Heart left ventricle (tissue), 16 donors: ENCODE measurements around the gene SH3RF2. TPM values are rescaled to one million over a fixed set of nuclear protein-coding genes. Genes with fewer than 3 reads are reported as not detected.
A peak's percentile ranks its signal among the peaks of the same experiment; 100 is the strongest.

Source experiments
- ATAC-seq, 4 donors: fragments of 200-7000 bp; cut with Tn5 transposase; one replicate each; pipeline ENCODE4 v1.9.1; 2020 to 2022; ENCODE audit warnings: moderate library complexity in 4 of 4, mild to moderate bottlenecking in 3 of 4, moderate number of reproducible peaks in 1 of 4
- DNase-seq, 5 donors: peaks; one replicate each; pipeline ENCODE4 v3.0.0-alpha.2; 2020
- H3K27ac ChIP-seq, 12 donors: fragments of 200-600 bp; sonication (generic) in 4 of 12; one replicate each; pipeline versions ENCODE4 v1.5.0 to v1.8.0; 2016 to 2022; ENCODE audit warnings: mild to moderate bottlenecking in 2 of 12
- H3K27me3 ChIP-seq, 9 donors: fragments of 200-600 bp; sonication (generic) in 2 of 9; one replicate each; pipeline versions ENCODE4 v1.5.1 to v1.8.0; 2016 to 2022; ENCODE audit warnings: mild to moderate bottlenecking in 3 of 9
- H3K36me3 ChIP-seq, 9 donors: fragments of 200-600 bp; sonication (generic) in 2 of 9; one replicate each; pipeline versions ENCODE4 v1.5.0 to v1.8.0; 2018 to 2022; ENCODE audit warnings: mild to moderate bottlenecking in 2 of 9
- H3K4me1 ChIP-seq, 12 donors: fragments of 200-600 bp; sonication (generic) in 4 of 12; one replicate each; pipeline versions ENCODE4 v1.5.0 to v1.8.0; 2016 to 2022; ENCODE audit warnings: mild to moderate bottlenecking in 3 of 12
- H3K4me3 ChIP-seq, 12 donors: fragments of 200-600 bp; sonication (generic) in 4 of 12; one replicate each; pipeline versions ENCODE4 v1.5.0 to v1.8.0; 2017 to 2022; ENCODE audit warnings: mild to moderate bottlenecking in 9 of 12, moderate library complexity in 4 of 12
- H3K9me3 ChIP-seq, 12 donors: fragments of 200-600 bp; sonication (generic) in 4 of 12; one replicate each; pipeline versions ENCODE4 v1.5.0 to v1.8.0; 2016 to 2022; ENCODE audit warnings: mild to moderate bottlenecking in 1 of 12
- POLR2A ChIP-seq, 2 donors: fragments of 450-650 bp; IDR thresholded peaks; one replicate each; pipeline ENCODE4 v1.6.1; 2017; ENCODE audit warnings: antibody characterized with exemption in 2 of 2, mild to moderate bottlenecking in 2 of 2, moderate library complexity in 2 of 2
- WGBS, 4 donors: extraction: QIAGEN DNeasy Blood & Tissue Kit in 2 of 4; methylation state at CpG; one replicate each; pipeline versions ENCODE4 v1.1.5 to v1.1.7; 2013 to 2018; 5-methylcytosine and 5-hydroxymethylcytosine counted together
- intact Hi-C, 10 donors: fragments of 100-400 bp; cut with DNase I; formaldehyde crosslinking; loops; one replicate each; pipeline versions ENCODE4 v1.11.1 to v1.14.2; 2022
- polyA plus RNA-seq, 2 donors: library from polyadenylated mRNA; stranded (reverse); fragments of 200-250 nt; gene quantifications; one replicate each; pipeline ENCODE4 v1.2.3, GENCODE V29; 2013
- total RNA-seq, 9 donors: library from RNA; depleted of rRNA in 2 of 9; stranded (reverse); fragments of >200 nt in 2 of 9; fragmentation: NEBNext Ultra II Directional in 3 of 9; extraction: Animal tissue kit (Norgen Biotek cat#: 25700) in 3 of 9; gene quantifications; one replicate each; pipeline versions ENCODE4 v1.1.0 to v1.2.4, GENCODE V29; 2016 to 2023
- TF ChIP-seq, protein P1 (sequence below), 12 donors: fragments of 200-600 bp; sonication (generic) in 4 of 12; IDR thresholded peaks; one replicate each; pipeline versions ENCODE4 v1.5.0 to v1.8.0; 2018 to 2022; ENCODE audit warnings: antibody characterized with exemption in 12 of 12, mild to moderate bottlenecking in 5 of 12
- donor health status: ischemic (EF 13 %, LVEDD 7.1; RV severe dilation, severe dysfunction).
- donor health status: healthy with polysubstance abuse.
- donor health status: DM: no; HTN: yes; CAD: no.
- donor health status: DM: no; HTN: no; CAD: no.
- donor health status: ischemic (EF 25% LVEDD 6.9; RV normal size, moderate dysfunction).
- donor health status: ischemic (EF 25% LVEDD 5.7; RV mildly dilated, moderate dysfunction).
- donor health status: healthy.
- donor health status: DM: yes; HTN: yes; CAD: no.
- donor health status: ischemic (EF 35%, LVEDD 5.7; RV mildly dilated, moderate dysfunction).
- donor health status: nonischemic (EF 11% LVEDD 7.7; RV severe dilation, severe dysfunction).
- donor health status: DM: yes; HTN: yes; CAD: no.
- donor health status: PGD.
- donor health status: ischemic (EF 29% LVEDD 5.4; RV normal size, mild dysfunction).
- donor health status: nonischemic (EF 23%, LVEDD 6.1; RV moderate dilation, normal function).

SH3RF2 gene
- total and polyA plus RNA-seq, 11 donors: 31.3 to 750 (median 180) TPM

DNA sequence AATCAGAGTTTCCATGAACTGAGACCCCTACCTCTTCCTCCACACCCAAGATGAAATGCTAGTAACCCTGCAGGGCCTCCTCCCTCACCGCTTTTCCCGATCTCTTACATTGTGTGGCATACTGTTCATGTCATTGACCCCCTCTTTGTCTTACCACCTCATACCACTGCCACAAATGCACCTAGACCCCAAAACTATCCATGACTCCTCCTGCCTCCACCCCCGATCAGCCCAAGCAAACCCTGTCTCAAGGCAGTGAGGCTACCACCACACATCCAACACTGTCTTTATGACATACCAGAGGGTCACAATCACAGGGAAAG, 113.3 kb downstream of the SH3RF2 start:
- TF ChIP-seq POLR2A (IDR thresholded peaks at IDR 0.05): no peak
- TF ChIP-seq, protein P1, sequence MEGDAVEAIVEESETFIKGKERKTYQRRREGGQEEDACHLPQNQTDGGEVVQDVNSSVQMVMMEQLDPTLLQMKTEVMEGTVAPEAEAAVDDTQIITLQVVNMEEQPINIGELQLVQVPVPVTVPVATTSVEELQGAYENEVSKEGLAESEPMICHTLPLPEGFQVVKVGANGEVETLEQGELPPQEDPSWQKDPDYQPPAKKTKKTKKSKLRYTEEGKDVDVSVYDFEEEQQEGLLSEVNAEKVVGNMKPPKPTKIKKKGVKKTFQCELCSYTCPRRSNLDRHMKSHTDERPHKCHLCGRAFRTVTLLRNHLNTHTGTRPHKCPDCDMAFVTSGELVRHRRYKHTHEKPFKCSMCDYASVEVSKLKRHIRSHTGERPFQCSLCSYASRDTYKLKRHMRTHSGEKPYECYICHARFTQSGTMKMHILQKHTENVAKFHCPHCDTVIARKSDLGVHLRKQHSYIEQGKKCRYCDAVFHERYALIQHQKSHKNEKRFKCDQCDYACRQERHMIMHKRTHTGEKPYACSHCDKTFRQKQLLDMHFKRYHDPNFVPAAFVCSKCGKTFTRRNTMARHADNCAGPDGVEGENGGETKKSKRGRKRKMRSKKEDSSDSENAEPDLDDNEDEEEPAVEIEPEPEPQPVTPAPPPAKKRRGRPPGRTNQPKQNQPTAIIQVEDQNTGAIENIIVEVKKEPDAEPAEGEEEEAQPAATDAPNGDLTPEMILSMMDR (IDR thresholded peaks at IDR 0.05): peak in 1 of 12 donors; percentile 2
- no peak for DNase-seq
- H3K4me3 ChIP-seq: no peak overlapping the region
- WGBS, 4 donors: 49 to 67% (median 59%) methylated on average over 3 of the region's 3 CpGs
- intact Hi-C loops: loop anchor here (5.0 to 10.0 kb wide), 13 partner anchors 75 to 1847 kb away; partner anchors contain the start of genes PRELID2 (in 4 of the 10) and SH3RF2 (in 4 of the 10)
- no peaks in the 10 kb centered on the region for H3K27me3 ChIP-seq
- no peaks in the 10 kb centered on the region for H3K9me3 ChIP-seq
- H3K36me3 ChIP-seq: no peaks in the 10 kb centered on the region
- ATAC-seq: no peak
- H3K4me1 ChIP-seq: peaks cover 0 to 7% (median 0%) of the 10 kb centered on the region in 12 donors
- H3K27ac ChIP-seq: no peak overlapping the region

DNA sequence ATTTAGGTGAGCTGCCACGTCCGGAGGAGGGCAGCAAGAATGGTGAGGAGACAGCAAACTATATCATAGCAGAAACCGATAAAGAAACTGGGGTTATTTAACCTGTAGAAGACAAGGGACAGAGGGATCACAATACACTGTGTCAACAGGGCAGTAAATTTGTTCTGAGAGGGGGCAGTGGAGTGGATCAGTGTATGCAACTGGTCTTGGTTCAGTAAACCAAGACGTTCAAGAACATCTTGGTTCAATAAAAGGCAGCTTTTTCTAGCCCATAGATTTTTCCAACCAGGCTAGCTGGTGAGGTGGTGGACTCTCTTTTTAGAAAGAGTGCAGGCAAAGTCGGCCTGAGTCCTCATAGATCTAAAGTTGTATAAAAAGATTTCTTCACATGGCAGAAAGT, 113.7 kb downstream of the SH3RF2 start:
- Histone ChIP-seq H3K4me3 (no peak overlapping the region), H3K27me3 (no peaks in the 10 kb centered on the region), H3K36me3 (no peaks in the 10 kb centered on the region), H3K9me3 (no peaks in the 10 kb centered on the region), H3K27ac (no peak overlapping the region), H3K4me1 (peaks cover 0 to 7% (median 0%) of the 10 kb centered on the region in 12 donors)
- no peak for TF ChIP-seq POLR2A (IDR thresholded peaks at IDR 0.05)
- TF ChIP-seq, protein P1 (IDR thresholded peaks at IDR 0.05): no peak
- intact Hi-C loops: loop anchor here in 5 of 10 donors (5.0 to 10.0 kb wide), 7 partner anchors 75 to 1845 kb away; partner anchors contain the start of genes PRELID2 (in 2 of the 5) and SH3RF2 (in 1 of the 5)
- no peak for ATAC-seq
- DNase-seq: no peak
- 80 to 88% (median 84%) methylated on average over 5 of the region's 5 CpGs for WGBS, 4 donors

DNA sequence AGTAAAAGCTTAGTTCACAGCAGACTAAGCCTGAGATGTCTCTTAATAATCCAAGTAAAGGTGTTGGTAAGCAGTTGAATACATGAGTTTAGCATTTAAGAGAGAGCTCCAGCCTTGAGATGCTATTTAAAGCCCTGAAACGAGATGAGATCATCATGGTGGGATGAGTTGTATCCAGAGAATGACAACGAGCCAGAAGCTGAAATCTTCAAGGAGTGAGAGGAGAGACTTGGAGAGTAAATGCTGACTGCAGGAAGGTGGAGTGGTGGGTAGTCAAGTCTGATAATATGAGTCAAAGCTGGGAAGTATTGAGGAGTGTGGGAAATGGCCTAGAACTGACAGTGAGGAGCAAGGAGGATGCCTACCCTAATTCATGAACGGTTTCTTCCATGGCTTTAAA, 115.3 kb downstream of the SH3RF2 start:
- H3K4me1 ChIP-seq: peaks cover 0 to 7% (median 0%) of the 10 kb centered on the region in 12 donors
- H3K27ac ChIP-seq: no peak overlapping the region
- H3K9me3 ChIP-seq: no peaks in the 10 kb centered on the region
- H3K36me3 ChIP-seq: no peaks in the 10 kb centered on the region
- no peak for DNase-seq
- intact Hi-C loops: loop anchor here in 5 of 10 donors (5.0 to 10.0 kb wide), 7 partner anchors 73 to 1847 kb away; partner anchors contain the start of genes PRELID2 (in 2 of the 5) and SH3RF2 (in 1 of the 5)
- no peak overlapping the region for H3K4me3 ChIP-seq
- no peak for ATAC-seq
- WGBS, 4 donors: 39 to 58% (median 48%) methylated on average over 3 of the region's 3 CpGs
- TF ChIP-seq POLR2A (IDR thresholded peaks at IDR 0.05): no peak
- TF ChIP-seq, protein P1 (IDR thresholded peaks at IDR 0.05): no peak
- H3K27me3 ChIP-seq: no peaks in the 10 kb centered on the region

DNA sequence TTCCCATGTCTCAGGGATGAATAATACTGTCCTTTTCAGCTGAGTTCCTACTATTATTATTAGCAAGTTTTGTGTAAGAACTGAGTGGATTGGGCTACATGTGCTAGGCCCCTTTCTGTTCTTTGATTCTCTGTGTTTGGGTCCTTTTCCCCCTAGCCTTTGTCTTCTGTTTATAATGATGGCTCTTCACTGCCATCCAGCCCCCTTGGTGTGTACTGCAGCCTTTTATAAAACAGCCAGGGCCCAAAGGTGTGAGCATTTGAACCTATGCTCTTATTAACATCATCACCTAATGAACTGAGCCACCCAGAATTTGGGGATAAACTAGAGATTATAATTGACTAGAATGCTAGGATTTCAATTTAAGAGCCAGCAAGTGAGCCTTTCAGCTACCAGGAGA, 116.4 kb downstream of the SH3RF2 start:
- TF ChIP-seq POLR2A (IDR thresholded peaks at IDR 0.05): no peak
- TF ChIP-seq, protein P1 (IDR thresholded peaks at IDR 0.05): peak in 4 of 12 donors; percentile 23 to 26 (median 26)
- H3K4me3 ChIP-seq: no peak overlapping the region
- no peaks in the 10 kb centered on the region for H3K9me3 ChIP-seq
- DNase-seq: no peak
- peaks cover 0 to 5% (median 0%) of the 10 kb centered on the region in 12 donors for H3K4me1 ChIP-seq
- H3K36me3 ChIP-seq: no peaks in the 10 kb centered on the region
- H3K27ac ChIP-seq: no peak overlapping the region
- intact Hi-C loops: loop anchor here in 5 of 10 donors (5.0 to 10.0 kb wide), 7 partner anchors 72 to 1848 kb away; partner anchors contain the start of genes PRELID2 (in 2 of the 5) and SH3RF2 (in 1 of the 5)
- H3K27me3 ChIP-seq: no peaks in the 10 kb centered on the region
- ATAC-seq: no peak
